Liver (tissue), 9 donors: ENCODE results near the gene CORO7. TPM values are rescaled to one million over a fixed set of nuclear protein-coding genes. Genes with fewer than 3 reads are reported as not detected.

ENCODE experiments used
- DNase-seq: peaks from one replicate; pipeline ENCODE4 v3.0.0-alpha.2; 2017; ENCODE audit warnings: low spot score
- H3K27ac ChIP-seq, 2 donors: one replicate each; pipeline ENCODE4 v1.7.0; 2013; ENCODE audit warnings: inconsistent platforms in 2 of 2, low read length in 2 of 2, control low read depth in 1 of 2, low read depth in 1 of 2, mild to moderate bottlenecking in 1 of 2
- H3K27me3 ChIP-seq, 4 donors: one replicate each; pipeline versions ENCODE4 v1.6.1 to v1.7.0; 2013; ENCODE audit warnings: low read length in 3 of 4, inconsistent platforms in 1 of 4, mild to moderate bottlenecking in 1 of 4, moderate library complexity in 1 of 4; ENCODE audit not compliant: control insufficient read depth in 4 of 4, insufficient read depth in 4 of 4
- H3K36me3 ChIP-seq, 4 donors: one replicate each; pipeline versions ENCODE4 v1.6.1 to v1.7.0; 2013; ENCODE audit warnings: low read length in 3 of 4, mild to moderate bottlenecking in 3 of 4, low read depth in 1 of 4, moderate library complexity in 1 of 4; ENCODE audit not compliant: control insufficient read depth in 4 of 4, insufficient read depth in 3 of 4
- H3K4me1 ChIP-seq, 4 donors: one replicate each; pipeline versions ENCODE4 v1.6.1 to v1.7.0; 2013; ENCODE audit warnings: low read length in 3 of 4, mild to moderate bottlenecking in 3 of 4, moderate library complexity in 1 of 4; ENCODE audit not compliant: control insufficient read depth in 4 of 4, insufficient read depth in 4 of 4
- H3K4me3 ChIP-seq, 3 donors: one replicate each; pipeline versions ENCODE4 v1.6.1 to v1.7.0; 2013; ENCODE audit warnings: low read length in 3 of 3, control low read depth in 1 of 3, low read depth in 1 of 3, mild to moderate bottlenecking in 1 of 3
- H3K9ac ChIP-seq, 2 donors: one replicate each; pipeline ENCODE4 v1.7.0; 2013; ENCODE audit warnings: low read length in 2 of 2, mild to moderate bottlenecking in 2 of 2, moderate library complexity in 2 of 2, control low read depth in 1 of 2, low read depth in 1 of 2
- H3K9me3 ChIP-seq, 4 donors: one replicate each; pipeline versions ENCODE4 v1.6.1 to v1.7.0; 2013; ENCODE audit warnings: low read length in 3 of 4; ENCODE audit not compliant: control insufficient read depth in 4 of 4
- EGR1 ChIP-seq, 2 donors: IDR thresholded peaks; 2 replicates each; pipeline ENCODE4 v1.6.1; 2016 to 2018; ENCODE audit warnings: antibody characterized with exemption in 2 of 2, low read depth in 2 of 2
- FOXA2 ChIP-seq: IDR thresholded peaks from 2 replicates; pipeline ENCODE4 v1.6.1; 2016; ENCODE audit warnings: antibody characterized with exemption
- HNF4A ChIP-seq, 2 donors: conservative IDR thresholded peaks; 2 replicates each; pipeline ENCODE4 v1.6.1; 2016; ENCODE audit warnings: antibody characterized with exemption in 2 of 2, mild to moderate bottlenecking in 2 of 2
- HNF4G ChIP-seq: IDR thresholded peaks from 2 replicates; pipeline ENCODE4 v1.6.1; 2016; ENCODE audit warnings: antibody characterized with exemption
- NR2F2 ChIP-seq: IDR thresholded peaks from 2 replicates; pipeline ENCODE4 v1.6.1; 2016; ENCODE audit warnings: antibody characterized with exemption
- RXRA ChIP-seq, 2 donors: IDR thresholded peaks; 2 replicates each; pipeline ENCODE4 v1.6.1; 2017 to 2018; ENCODE audit warnings: antibody characterized with exemption in 2 of 2, mild to moderate bottlenecking in 1 of 2
- YY1 ChIP-seq: IDR thresholded peaks from 2 replicates; pipeline ENCODE4 v1.6.1; 2016; ENCODE audit warnings: antibody characterized with exemption, mild to moderate bottlenecking
- WGBS: extraction: QIAGEN DNeasy Blood & Tissue Kit; methylation state at CpG from one replicate; pipeline ENCODE4 v1.1.7; 2013; 5-methylcytosine and 5-hydroxymethylcytosine counted together
- polyA plus RNA-seq, 2 donors: library from polyadenylated mRNA; stranded (reverse) in 1 of 2; unstranded in 1 of 2; fragments of 200-250 nt in 1 of 2; fragments of >200 nt in 1 of 2; fragmentation: Nextera tagmentation in 1 of 2; extraction: Ambion mirVana in 1 of 2; gene quantifications; one replicate each; pipeline versions ENCODE4 v1.2.1 to v1.2.3, GENCODE V29; 2013 to 2015
- total RNA-seq, 2 donors: library from RNA; depleted of rRNA; stranded (reverse); fragments of >200 nt; gene quantifications; one replicate each; pipeline ENCODE4 v1.2.3, GENCODE V29; 2014
- TF ChIP-seq, protein P1 (sequence below): IDR thresholded peaks from 2 replicates; pipeline ENCODE4 v1.6.1; 2016; ENCODE audit warnings: antibody characterized with exemption
- TF ChIP-seq, protein P2 (sequence below): IDR thresholded peaks from 2 replicates; pipeline ENCODE4 v1.6.1; 2016; ENCODE audit warnings: antibody characterized with exemption
- TF ChIP-seq, protein P3 (sequence below): fragments of 150-350 bp; IDR thresholded peaks from 2 replicates; pipeline ENCODE4 v1.5.1; 2017; ENCODE audit warnings: improper control_type of control experiment, low read depth, low read length; ENCODE audit not compliant: missing input control
- TF ChIP-seq, protein P4 (sequence below): IDR thresholded peaks from 2 replicates; pipeline ENCODE4 v1.6.1; 2016; ENCODE audit warnings: antibody characterized with exemption, mild to moderate bottlenecking
- donor health status: healthy.
- donor health status: healthy.
- donor health status: healthy.
- donor health status: healthy.
- donor health status: healthy.

Gene CORO7
- total and polyA plus RNA-seq, 4 donors = 7.3 to 21.5 (median 13.0) TPM

DNA sequence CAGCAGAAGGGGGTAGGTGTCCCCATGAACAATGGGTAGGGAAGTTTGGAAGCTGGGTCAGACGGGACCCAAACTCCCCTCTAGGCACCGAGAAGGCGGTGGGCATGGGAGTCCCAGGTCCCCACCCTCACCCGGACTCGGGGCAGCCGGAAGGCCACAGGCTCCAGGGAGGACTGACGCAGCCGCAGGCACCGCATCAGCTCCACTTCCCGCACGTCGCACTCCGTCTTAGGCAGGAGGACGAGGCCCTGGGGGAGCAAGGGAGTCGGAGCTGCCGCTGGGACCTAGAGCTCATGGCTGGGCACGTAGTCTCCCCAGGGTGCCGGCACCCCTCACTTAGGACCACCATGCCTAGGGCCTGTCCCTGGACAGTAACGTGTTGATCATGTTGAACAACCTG, 58.2 kb downstream of the CORO7 start:
- no peaks in the 10 kb centered on the region for H3K27me3 ChIP-seq
- H3K36me3 ChIP-seq = peaks cover 0 to 9% (median 4%) of the 10 kb centered on the region in 4 donors
- H3K27ac ChIP-seq = no peak overlapping the region
- H3K4me3 ChIP-seq = no peak overlapping the region
- H3K4me1 ChIP-seq = peaks cover 0 to 4% (median 1%) of the 10 kb centered on the region in 4 donors
- no peak overlapping the region for H3K9ac ChIP-seq
- H3K9me3 ChIP-seq = no peaks in the 10 kb centered on the region
- TF ChIP-seq, protein P1, sequence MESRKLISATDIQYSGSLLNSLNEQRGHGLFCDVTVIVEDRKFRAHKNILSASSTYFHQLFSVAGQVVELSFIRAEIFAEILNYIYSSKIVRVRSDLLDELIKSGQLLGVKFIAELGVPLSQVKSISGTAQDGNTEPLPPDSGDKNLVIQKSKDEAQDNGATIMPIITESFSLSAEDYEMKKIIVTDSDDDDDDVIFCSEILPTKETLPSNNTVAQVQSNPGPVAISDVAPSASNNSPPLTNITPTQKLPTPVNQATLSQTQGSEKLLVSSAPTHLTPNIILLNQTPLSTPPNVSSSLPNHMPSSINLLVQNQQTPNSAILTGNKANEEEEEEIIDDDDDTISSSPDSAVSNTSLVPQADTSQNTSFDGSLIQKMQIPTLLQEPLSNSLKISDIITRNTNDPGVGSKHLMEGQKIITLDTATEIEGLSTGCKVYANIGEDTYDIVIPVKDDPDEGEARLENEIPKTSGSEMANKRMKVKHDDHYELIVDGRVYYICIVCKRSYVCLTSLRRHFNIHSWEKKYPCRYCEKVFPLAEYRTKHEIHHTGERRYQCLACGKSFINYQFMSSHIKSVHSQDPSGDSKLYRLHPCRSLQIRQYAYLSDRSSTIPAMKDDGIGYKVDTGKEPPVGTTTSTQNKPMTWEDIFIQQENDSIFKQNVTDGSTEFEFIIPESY = no peak
- TF ChIP-seq FOXA2 = no peak
- TF ChIP-seq, protein P2, sequence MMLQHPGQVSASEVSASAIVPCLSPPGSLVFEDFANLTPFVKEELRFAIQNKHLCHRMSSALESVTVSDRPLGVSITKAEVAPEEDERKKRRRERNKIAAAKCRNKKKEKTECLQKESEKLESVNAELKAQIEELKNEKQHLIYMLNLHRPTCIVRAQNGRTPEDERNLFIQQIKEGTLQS = no peak
- TF ChIP-seq, protein P3, sequence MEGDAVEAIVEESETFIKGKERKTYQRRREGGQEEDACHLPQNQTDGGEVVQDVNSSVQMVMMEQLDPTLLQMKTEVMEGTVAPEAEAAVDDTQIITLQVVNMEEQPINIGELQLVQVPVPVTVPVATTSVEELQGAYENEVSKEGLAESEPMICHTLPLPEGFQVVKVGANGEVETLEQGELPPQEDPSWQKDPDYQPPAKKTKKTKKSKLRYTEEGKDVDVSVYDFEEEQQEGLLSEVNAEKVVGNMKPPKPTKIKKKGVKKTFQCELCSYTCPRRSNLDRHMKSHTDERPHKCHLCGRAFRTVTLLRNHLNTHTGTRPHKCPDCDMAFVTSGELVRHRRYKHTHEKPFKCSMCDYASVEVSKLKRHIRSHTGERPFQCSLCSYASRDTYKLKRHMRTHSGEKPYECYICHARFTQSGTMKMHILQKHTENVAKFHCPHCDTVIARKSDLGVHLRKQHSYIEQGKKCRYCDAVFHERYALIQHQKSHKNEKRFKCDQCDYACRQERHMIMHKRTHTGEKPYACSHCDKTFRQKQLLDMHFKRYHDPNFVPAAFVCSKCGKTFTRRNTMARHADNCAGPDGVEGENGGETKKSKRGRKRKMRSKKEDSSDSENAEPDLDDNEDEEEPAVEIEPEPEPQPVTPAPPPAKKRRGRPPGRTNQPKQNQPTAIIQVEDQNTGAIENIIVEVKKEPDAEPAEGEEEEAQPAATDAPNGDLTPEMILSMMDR = no peak
- TF ChIP-seq, protein P4, sequence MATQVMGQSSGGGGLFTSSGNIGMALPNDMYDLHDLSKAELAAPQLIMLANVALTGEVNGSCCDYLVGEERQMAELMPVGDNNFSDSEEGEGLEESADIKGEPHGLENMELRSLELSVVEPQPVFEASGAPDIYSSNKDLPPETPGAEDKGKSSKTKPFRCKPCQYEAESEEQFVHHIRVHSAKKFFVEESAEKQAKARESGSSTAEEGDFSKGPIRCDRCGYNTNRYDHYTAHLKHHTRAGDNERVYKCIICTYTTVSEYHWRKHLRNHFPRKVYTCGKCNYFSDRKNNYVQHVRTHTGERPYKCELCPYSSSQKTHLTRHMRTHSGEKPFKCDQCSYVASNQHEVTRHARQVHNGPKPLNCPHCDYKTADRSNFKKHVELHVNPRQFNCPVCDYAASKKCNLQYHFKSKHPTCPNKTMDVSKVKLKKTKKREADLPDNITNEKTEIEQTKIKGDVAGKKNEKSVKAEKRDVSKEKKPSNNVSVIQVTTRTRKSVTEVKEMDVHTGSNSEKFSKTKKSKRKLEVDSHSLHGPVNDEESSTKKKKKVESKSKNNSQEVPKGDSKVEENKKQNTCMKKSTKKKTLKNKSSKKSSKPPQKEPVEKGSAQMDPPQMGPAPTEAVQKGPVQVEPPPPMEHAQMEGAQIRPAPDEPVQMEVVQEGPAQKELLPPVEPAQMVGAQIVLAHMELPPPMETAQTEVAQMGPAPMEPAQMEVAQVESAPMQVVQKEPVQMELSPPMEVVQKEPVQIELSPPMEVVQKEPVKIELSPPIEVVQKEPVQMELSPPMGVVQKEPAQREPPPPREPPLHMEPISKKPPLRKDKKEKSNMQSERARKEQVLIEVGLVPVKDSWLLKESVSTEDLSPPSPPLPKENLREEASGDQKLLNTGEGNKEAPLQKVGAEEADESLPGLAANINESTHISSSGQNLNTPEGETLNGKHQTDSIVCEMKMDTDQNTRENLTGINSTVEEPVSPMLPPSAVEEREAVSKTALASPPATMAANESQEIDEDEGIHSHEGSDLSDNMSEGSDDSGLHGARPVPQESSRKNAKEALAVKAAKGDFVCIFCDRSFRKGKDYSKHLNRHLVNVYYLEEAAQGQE = no peak
- TF ChIP-seq NR2F2 = no peak
- no peak for TF ChIP-seq EGR1 (IDR thresholded peaks at IDR 0.05; ENCODE audit: low read depth in 2 of 2)
- 95% methylated on average over 19 of the region's 19 CpGs for WGBS
- DNase-seq = no peak

DNA sequence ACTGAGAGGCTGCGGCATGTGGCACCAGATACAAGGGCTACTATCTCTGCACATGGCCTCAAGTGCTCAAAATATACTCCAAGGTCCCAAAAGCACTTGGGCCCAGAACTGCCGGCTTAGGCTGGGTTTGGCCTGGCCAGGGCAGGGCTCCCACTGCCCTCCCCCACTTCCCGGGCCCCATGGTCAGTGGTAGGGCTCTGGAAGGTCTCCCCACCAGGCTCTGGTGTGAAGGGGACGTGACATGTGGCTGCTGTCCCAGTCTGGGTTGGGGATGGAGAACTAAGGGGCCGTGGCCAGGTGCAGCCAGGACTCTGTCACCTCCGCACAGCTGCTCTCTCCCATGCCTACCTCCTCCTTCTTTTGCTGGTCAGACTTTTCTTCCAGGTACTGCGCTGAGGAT, 59.6 kb downstream of the CORO7 start:
- Histone ChIP-seq H3K27ac (no peak overlapping the region), H3K27me3 (no peaks in the 10 kb centered on the region), H3K36me3 (peaks cover 0 to 5% (median 4%) of the 10 kb centered on the region in 4 donors), H3K4me3 (no peak overlapping the region), H3K9me3 (no peaks in the 10 kb centered on the region), H3K4me1 (peaks cover 0 to 4% (median 1%) of the 10 kb centered on the region in 4 donors), H3K9ac (no peak overlapping the region)
- 97% methylated on average over 7 of the region's 7 CpGs for WGBS
- TF ChIP-seq, protein P3 = no peak
- TF ChIP-seq YY1 (no peak), HNF4A (conservative IDR thresholded peaks at IDR 0.05) (no peak), EGR1 (IDR thresholded peaks at IDR 0.05; ENCODE audit: low read depth in 2 of 2) (no peak), HNF4G (no peak), RXRA (IDR thresholded peaks at IDR 0.05) (no peak), FOXA2 (no peak)
- no peak for DNase-seq
